CD1c-positive myeloid dendritic cell (primary cell): ENCODE measurements around the gene TULP4.

Experiments
- DNase-seq: peaks from one replicate; pipeline ENCODE4 v3.0.0-alpha.2; 2016; ENCODE audit errors: extremely low spot score

Gene TULP4

DNA sequence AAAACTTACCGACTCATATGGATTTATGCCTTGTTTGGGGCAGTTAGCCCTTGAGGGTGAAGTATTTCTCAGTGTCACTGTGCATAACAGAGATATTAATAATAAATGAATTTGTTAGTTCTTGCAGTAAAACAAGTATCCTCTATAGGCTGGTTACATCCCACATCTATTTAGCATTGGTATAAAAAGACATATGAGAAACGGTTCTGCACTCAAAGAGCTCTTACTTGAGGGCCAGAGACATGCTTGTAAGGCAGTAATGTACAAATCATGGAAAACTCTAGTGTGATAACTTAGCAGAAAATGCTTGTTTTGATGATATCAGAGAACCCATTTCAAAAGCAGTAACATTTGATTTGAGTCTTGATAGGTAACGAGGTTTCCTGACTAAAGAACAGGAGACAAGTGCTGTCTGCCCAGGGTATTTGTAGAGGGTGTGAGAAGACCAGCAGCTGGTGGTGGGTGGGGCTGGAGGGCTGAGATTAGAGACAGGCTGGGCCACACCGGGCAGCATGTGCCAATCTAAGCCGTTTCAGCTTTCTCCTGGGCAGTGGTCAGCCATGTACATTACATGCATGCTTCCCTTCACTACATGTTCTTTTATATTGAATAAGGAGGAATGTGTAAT lies 46.3 kb downstream of the TULP4 start:
- DNase-seq: no peak

DNA sequence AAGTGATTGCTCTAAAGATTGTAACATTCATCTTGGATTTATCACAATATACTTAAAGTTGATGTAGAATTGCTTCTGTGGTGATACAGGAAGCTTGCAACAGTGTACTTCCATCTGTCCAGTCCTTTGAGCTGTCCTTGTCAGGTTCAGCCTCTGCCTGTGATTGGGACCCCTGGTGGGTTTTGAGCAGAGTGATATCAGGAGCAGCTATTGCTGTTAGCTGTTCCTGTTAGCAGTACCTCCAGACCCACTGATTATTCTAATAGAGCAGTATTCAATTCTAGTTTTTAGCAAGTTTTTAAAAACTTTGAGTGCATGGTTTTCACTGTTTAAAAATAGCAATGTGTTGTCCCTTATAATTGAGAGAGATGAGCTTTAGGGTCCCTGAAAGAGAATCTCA lies 48.8 kb downstream of the TULP4 start:
- no peak for DNase-seq

DNA sequence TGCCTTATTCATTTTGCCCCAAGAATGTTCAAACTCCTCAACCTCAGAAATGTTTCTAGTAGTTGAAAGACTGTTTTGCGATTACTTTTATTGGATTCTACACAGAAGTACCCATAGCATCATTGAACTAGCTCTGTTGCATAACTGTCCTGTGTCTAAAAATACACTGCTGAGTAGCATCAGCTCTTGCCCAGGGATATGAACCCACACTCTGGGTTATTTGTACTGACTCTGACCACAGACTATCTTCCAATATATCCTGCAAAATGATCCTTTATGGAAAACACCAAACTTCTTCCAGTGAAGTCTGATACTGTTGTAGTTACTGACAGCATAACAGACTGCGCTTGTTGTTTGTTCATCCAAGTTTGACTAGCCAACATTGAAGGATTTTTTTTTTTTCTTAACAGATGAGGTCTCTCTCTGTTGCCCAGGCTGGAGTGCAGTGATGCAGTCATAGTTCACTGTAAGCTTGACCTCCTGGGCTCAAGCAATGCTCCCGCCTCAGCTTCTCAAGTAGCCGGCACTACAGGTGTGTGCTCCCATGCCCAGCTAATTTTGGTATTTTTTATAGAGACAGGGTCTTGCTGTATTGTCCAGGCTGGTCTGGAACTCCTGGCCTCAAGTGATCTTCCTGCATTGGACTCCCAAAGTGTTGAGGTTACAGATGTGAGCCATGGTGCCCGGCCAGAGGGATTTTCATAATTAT lies 49.9 kb downstream of the TULP4 start:
- no peak for DNase-seq

GRCh38 chr6:158366363-158366762 lies 54.1 kb downstream of the TULP4 start:
- no peak for DNase-seq

DNA sequence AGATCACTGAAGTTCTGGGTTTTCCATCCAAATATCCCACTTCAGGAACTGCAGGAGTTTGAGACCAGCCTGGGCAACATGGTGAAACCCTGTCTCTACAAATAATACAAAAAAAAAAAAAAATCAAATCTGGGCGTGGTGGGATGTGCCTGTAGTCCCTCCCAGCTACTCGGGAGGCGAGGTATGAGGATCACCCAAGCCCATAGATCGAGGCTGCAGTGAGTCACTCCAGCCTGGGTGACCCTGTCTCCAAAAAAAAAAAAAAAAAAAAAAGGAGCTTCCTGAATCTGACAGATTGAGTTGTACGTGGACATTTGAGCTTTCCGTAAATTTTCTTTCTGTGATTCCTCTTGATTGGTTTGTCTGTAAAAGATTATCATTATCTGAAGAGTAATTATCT lies 55.6 kb downstream of the TULP4 start:
- DNase-seq: no peak

DNA sequence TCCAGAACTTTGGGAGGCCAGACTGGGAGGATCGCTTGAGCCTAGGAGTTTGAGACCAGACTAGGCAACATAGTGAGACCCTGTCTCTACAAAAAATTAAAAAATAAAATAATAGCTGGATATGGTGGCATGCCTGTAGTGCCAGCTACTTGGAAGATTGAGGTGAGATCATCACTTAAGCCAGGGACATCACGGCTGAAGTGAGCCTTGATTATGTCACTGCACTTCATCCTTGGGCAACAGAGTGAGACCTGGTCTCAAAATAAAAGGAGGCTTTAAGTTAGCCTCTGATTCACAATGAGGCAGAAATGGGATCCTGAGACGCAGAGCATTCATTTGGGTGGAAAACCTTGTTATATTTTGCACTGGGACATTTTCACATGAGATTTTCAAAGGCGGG lies 57.0 kb downstream of the TULP4 start:
- DNase-seq: no peak

- no peak for DNase-seq
Observed at GRCh38 chr6:158370805-158371204, 58.5 kb downstream of the TULP4 start.

GRCh38 chr6:158371261-158371660 lies 59.0 kb downstream of the TULP4 start:
- no peak for DNase-seq

DNA sequence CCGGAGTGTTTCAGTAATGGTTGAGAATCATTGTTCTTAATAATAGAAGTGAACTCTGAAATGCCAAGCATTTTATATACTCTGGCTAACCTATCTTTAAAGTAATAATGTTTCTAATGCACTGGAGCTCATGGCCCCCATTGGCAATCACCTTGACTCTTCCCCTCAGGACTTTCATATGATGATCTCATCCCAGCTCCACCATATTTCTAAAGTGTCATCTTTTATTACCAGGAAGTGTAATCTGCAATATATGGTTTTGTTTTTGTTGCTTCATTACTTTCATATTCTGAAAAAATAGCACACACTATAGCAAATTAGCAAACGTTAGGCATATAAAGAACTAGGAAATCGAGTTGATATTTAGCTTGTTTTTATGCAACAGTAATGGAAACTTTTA lies 60.3 kb downstream of the TULP4 start:
- DNase-seq: no peak

DNA sequence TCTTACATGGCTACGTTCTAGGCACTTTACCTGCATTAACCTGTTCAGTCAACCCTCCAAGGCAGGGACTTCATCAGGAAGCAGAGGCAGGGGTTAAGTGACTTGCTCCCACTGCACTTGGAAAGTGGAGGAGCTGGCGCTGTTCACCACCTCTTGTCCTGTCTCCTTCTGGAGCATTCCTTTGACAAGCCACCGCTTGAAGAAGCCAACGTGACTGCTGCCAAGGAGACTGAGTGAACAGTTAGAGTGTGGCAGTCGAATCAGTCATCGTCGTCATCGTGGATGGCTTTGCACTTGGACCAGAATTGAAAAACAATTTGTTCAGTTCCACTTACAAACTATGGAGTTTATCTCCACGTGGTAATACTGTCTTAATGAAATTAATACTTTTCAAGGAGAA lies 60.9 kb downstream of the TULP4 start:
- DNase-seq: no peak

GRCh38 chr6:158374020-158374419 lies 61.8 kb downstream of the TULP4 start:
- DNase-seq: no peak

DNA sequence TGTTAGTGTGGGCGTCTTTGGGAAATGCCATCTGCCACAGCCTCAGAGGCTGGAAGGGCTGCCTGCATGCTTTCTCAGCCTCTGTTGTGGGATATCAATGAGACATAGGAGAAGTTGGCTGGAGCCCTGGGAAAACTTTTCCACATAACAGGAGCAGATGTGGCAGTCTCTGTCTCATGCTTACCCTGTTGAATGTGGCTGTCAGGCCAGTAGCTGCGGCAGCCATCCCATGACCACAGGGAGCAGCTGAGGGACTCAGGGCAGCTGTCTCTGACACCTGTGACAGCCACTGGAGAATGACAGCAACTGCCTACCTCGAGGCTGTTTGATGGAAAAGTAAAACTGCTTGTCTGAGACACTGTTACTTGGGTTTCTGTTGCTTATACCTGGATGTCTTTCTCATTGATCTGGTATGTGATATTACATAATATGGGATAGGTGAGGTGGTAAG lies 64.4 kb downstream of the TULP4 start:
- DNase-seq: no peak

DNA sequence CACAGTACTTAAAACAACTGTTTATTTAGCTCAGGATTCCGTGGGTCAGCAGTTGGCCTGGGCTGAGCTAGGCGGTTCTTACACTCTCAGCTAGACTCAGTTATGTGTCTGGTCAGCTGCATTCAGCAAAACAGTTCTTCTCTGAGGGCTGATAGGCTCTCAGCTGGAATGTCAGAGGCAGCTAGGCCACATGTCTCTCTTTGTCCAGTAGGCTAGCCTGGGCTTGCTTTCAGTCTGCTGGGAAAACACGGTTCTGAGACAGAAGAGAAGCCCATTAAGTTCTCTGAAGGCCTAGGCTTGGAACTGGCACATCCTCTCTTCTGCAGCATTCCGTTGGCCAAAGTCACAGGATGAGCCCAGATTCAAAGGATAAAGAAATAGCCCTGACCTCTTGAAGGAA lies 65.6 kb downstream of the TULP4 start:
- no peak for DNase-seq

DNA sequence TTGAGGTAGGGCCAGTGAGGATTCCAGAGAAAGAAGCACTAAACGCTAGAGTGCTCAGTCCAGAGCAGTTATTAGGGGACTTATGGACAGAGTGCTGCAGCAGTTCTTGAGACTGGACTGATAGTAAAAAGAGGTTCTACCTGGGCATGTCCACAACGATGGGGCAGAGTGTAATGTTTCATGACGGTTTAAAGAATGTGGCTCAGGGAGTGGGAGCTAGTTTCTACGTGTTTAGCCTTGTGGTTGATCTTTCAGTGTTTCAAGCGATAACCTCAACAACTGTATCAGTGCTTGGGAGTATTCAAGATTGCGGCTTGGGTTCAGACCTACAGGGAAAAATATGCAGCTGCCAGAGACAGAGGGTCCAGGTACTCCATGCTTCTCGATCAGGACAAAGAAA lies 67.1 kb downstream of the TULP4 start:
- no peak for DNase-seq

DNA sequence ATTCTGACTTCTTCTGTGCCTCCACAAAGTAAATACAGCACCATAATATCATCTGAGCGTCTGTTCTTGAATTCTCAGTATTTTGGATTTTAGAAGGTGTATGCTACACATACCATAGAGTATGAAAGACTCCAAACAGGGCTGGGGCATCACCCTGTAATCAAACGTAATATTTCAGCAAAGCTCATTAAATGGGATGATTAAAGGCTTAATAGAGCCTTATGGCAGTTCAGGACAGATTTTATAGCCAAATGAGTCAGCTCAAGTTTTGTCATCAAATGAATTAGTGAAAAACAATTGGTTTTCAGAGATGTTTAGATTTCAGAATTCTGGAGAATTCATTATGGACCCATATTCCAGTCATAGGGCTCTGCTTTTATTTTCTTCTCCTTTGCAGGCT lies 68.9 kb downstream of the TULP4 start:
- DNase-seq: no peak

DNA sequence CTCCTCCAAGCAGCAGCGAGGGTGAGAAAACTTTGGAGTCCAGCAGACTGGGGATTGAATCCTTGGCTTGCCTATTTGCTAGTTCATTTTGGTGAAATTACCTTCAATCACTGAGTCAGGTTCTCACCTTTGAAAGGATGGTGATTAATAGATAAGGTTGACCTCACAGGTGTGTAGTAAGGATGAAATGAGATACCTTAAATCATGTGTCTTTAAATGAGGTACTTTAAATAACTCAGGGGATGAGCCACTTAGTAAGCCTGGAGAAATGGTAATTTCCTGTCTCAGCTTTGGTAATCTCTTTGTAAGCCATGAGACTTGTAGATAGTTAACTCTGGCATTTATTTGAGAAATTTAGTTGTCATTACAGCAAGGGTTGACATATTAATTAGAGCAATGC lies 70.2 kb downstream of the TULP4 start:
- no peak for DNase-seq

DNA sequence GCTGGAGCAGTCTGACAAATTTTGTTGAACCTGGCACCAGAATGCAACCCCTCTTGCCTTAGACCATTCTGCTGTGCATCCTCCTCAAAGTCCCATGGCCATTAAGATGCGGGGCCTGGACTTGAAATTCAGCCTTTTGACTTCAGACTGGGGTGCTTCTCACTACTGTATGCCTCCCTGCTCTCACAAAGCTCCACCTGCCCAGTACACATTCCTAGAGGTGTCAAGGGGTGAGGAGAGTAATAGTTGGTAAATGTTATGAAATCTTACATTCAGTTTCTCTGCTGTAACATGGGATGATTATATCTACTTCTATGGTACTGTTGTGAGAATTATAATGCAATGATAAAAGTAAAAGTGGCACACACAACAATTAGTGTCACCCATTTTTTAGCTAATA lies 70.8 kb downstream of the TULP4 start:
- DNase-seq: no peak

DNA sequence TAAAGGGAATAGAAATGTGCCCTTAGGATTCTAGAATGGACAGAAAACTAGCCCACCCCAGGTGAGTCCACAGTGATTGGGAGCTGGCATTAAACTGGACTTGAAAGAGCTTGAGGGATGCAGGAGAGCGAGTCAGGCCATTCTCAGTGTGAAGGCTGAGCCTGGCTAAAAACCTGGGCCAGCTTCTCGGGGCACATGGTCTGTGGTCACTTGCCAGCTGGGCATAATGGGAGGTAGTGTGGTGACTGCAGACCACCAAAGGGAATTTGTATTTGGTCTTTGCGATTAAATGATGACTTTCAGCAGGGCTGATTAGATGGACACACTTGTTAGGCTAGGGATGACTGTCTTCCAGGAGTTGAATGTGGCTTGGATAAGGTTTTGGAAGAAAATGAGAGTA lies 71.3 kb downstream of the TULP4 start:
- DNase-seq: no peak

- DNase-seq: no peak
Observed at GRCh38 chr6:158384671-158385110, 72.4 kb downstream of the TULP4 start.

DNA sequence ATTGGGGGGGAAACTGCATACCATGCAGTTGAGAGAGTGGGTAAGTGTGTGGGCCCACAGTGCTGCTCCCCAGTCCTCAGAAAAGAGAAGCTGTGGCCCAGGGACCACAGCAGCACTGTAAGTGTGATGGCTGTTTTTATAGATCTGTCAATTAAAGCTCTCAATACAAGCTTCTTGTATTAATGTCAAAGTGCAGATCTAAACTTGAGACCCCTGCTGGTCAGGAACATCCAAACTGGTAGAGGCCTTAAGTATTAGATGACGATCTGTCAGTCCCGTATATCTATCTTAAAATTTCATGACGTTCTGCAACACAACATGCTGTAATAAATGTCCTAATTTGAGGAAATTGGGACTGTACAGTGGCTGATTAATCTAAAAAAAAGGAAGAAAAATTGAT lies 74.8 kb downstream of the TULP4 start:
- DNase-seq: no peak

DNA sequence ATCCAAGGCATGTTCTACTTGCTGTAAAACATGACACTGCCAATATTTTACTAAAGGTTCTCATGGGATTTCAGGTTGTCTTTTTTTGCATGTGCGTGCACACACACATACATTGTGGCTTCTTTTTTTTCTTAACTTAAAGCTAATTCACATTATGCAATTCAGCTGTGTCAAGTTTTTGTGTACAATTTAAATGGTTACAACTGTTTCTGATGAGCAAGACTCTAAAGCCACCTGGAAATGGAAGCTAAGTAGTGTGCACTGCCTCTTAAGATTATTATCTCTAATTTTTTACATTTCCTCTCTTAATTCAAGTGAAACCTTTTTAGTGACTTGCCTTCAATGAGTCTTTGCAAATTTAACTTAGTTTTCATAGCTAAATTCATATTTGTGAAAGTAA lies 75.3 kb downstream of the TULP4 start:
- DNase-seq: no peak

DNA sequence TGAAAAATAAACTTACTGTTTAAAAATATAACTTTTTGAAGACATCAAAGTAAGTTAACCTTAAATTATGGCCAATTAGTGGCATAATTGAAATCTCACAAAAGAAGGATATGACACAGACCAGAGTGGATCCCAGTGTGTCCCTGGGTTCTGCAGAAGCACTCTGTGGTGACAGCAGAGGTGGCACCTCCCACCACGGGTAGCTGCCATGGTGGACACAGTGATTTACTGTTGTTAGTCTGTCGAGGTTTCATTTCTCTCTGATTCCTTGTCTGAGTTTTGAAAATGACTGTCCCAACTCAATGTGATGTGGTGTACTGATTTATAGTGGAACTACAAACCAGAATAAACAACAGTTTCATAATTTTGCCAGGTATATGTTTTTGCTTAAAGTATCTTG lies 76.5 kb downstream of the TULP4 start:
- DNase-seq: no peak

DNA sequence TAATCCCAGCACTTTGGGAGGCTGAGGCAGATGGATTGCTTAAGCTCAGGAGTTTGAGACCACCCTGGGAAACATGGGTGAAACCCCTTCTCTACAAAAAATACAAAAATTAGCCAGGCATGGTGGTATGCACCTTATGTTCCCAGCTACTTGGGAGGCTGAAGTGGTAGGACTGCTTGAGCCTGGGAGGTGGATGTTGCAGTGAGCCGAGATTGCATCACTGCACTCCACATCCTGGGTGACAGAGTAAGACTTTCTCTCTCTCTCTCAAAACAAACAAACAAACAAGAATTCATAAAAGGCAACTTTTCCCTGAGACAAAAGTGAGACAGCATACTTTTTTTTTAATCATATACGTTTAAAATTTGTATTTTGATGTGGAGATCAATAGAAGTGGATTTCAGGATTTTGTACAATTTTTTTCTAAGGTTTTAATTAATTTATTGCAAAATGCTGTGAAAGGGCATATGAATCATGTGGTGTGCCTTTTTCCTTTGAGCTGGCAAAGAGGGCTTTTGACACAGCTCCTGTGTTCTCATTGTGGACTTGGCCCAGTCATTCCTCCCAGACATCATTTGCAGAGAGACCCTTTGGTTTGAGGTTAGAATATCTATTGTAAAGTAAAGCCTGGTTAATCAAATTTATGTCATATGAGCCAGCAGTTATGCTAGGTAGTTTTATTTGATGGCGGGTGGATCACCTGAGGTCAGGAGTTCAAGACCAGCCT lies 77.1 kb downstream of the TULP4 start:
- DNase-seq: no peak
